Measurements from ENCODE around the gene CACNG7.
A peak's percentile ranks its signal among the peaks of the same experiment; 100 is the strongest.

CACNG7 gene

DNA sequence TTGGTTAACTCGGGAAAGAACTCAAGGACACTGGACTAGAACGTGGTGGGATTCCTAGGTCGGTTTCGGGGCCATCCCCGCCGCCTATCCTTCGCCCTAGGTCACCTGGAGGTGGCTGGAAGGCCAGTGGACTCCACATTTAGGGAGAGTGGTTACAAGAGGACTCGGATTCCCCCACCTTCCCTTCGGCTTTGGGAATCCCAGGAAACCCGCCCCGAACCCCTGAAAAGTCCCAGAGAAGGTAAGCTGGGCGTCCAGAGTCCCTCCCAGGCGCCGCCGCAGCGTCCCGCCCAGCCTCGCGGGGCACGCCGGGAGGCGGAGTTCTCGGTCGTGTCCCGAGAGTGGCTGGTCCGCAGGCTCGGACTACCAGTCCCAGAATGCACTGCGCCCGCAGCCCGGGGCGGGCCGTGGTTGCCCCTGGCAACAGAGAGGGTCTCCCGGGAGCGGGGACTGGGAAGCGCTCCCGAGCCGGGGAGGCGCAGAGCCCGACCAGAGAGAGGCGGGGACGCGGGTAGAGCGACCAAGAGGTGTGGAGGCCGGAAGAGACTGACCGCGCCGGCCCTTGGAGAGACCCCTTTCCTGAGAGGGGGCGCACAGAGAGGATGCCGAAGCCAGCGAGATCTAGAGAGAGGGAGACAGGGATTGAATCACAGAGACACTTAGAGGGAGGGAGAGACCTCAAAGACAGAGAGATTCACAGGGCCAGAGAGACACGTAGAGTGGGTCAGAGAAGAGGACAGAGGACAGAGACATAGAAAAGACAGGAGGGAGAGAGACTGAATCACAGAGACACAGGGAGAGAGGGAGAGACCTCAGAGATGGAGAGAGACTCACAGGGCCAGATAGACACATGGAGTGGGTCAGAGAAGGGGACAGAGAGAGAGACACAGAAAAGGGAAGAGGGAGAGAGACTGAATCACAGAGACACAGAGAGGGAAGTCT, 29.7 kb upstream of the CACNG7 start:
- DNase-seq (ENCODE audit: low read depth): peak; percentile 89

DNA sequence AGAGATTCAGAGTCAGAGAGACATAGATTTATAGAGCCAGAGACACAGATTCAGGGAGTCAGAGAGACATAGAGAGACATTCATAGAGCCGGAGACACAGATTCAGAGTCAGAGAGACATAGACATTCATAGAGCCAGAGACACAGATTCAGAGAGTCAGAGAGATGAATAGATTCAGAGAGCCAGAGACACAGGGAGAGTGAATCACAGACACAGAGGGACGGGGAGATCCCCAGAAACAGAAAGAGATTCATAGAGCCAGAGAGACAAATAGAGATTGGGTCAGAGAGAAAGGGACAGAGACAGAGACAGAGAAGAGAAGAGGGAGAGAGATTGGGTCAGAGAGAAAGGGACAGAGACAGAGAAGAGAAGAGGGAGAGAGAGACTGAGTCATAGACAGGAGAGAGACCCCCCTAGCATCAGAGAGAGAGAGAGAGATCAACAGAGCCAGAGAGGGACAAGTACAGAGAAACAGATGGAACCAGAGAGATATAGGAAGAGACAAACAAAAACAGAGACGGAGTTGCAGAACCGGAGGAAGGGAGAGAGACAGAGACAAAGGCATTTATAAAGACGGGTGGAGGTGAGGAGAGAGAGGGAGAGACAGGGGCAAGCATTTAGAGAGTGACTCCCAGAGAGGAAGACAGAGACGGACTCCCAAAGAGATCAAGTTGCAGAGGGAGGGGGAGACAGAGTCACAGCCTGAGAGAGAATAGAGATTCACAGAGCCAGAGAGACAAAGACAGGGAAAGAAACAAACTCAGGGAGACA, 28.2 kb upstream of the CACNG7 start:
- DNase-seq (ENCODE audit: low read depth): no peak

DNA sequence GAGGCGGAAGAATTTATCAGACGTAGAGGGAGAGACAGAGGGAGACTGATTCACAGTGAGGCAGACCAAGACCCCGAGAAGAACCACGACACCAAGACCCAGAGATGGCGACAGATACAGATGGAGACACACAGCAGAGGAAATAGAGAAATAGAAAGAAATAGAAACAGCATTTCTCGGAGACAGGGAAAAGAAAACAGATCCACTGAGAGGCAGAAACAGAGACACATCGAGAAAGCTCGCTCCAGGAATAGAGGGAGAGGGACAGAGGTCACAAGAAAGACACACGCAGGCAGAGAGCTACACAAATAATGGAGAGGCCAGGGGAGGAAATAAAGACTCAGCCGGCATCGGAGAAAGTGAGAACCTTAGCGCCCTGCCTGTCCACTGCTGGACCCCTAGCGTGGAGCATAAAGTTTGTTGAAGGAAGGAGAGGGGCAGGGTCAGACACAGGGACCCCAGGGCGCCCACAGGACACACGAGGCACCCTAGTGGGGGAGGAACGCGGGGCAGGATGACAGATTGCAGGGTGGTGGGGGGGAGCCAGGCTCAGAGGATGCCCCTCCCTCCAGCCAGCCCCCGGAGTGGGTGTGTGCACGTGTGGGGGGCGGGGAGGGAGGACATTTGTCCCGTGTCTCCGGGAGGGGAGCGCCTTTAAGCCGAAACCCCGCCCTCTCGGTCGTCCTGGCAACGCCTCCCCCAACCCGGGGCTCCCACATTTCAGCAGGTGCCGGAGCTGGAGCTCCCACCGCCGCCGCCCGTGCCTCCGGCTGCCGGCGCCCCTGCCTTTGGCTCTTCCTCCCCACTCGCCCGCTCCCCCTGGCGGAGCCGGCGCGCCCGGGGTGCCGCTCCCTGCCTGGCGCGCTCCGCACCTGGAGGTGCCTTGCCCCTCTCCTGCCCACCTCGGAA, 27.3 kb upstream of the CACNG7 start, which contains the start of gene PRKCG:
TSS of gene PRKCG (plus strand) at position 716 of the 909 bp plus-strand sequence. CDS start 298 bp downstream, outside the sequence.
- no peak for DNase-seq (ENCODE audit: low read depth)

DNA sequence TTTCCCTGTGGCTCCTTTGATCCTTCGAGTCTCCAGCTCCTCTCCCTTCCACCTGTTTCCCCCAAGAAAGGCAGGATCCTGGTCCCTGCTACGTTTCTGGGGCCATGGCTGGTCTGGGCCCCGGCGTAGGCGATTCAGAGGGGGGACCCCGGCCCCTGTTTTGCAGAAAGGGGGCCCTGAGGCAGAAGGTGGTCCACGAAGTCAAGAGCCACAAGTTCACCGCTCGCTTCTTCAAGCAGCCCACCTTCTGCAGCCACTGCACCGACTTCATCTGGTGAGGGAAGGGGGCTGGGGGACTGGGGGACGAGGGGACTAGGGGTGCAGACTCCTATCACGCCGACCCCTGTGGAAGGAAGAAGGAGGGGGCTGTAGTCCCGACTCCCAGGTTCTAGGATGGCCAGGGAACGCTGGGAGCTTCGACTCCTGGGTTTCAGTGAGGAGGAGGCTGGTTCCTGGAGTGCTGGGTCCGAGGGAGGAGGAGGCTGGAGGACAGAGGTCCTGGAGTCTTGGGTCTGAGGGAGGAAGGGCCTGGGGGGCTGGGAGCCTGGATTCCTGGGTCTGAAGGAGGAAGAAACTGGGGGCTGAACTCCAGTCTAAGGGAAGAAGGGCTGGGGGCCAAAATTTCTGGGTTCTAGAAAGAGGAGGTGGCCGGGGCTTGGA, 26.6 kb upstream of the CACNG7 start:
- no peak for DNase-seq (ENCODE audit: low read depth)

DNA sequence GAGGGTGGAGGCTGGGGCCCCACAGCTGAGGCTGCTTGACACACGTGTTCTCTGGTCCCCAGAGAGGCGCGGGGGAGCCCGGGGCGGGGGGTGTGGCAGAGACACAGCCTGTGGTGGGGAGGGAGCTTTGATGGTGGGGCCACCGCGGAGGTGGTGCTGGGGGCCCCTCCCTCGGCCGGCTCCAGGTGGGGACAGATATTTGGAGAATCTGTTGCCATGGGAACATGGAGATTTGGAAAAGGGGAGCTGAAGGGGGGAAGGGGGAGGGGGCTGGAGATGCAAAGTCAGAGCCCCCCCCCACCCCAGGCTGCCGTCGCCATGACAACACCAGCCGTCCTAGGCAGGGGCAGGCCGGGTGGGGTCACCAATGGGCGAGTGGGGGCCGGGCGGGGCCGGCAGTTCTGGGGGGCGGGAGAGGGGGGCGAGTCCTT, 25.8 kb upstream of the CACNG7 start:
- DNase-seq (ENCODE audit: low read depth): no peak

DNA sequence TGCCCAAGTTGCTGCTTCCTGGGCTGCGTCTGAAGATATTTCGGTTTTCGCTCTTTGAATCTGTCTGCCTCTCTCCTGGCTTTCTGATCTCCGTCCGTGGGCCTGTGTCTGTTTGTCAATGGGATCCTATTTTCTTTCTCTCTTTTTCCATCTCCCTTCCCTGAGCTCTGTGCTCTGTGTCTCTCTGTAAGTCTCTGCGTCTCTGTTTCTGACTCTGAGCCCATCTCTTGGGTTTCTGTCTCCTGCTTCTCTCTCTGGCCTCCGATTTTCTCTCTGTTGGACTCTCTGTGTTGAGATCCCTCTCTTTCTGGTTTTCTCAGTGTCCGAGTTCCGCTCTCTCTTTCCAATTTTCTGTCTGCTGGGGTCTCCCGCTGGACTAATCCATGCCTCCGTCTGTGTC, 25.3 kb upstream of the CACNG7 start:
- DNase-seq (ENCODE audit: low read depth): no peak

DNA sequence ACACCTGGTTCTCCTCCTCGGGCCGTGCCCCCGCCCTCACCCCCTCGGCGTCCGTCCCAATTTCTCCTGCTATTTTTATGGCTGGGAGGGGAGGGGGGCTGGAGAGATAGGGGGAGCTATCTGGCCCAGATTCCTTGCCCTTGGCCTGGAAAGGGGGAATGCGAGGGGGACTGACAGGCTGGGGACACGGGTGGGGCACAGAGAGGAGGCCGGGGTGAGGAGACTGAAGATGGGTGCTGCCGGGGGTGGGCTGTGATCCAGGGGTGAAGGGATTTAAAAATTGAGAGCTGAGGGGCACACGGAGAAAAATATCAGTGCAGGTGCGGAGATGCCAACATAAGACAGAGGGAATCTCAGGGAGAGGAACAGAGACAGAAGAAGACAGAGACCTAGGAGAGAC, 24.8 kb upstream of the CACNG7 start:
- DNase-seq (ENCODE audit: low read depth): no peak

DNA sequence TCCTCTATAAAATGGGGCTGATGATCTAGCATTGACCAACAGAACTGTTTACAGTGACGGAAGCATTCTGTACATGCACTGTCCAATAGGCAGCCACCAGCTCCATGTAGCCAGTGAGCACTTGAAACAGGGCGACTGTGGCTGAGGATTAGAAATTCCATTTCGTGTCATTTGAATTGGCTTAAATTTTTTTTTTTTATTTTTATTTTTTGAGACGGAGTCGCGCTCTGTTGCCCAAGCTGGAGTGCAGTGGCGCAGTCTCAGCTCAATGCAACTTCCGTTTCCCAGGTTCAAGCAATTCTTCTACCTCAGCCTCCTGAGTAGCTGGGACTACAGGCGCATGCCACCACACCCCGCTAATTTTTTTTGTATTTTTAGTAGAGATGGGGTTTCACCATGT, 24.0 kb upstream of the CACNG7 start:
- no peak for DNase-seq (ENCODE audit: low read depth)

DNA sequence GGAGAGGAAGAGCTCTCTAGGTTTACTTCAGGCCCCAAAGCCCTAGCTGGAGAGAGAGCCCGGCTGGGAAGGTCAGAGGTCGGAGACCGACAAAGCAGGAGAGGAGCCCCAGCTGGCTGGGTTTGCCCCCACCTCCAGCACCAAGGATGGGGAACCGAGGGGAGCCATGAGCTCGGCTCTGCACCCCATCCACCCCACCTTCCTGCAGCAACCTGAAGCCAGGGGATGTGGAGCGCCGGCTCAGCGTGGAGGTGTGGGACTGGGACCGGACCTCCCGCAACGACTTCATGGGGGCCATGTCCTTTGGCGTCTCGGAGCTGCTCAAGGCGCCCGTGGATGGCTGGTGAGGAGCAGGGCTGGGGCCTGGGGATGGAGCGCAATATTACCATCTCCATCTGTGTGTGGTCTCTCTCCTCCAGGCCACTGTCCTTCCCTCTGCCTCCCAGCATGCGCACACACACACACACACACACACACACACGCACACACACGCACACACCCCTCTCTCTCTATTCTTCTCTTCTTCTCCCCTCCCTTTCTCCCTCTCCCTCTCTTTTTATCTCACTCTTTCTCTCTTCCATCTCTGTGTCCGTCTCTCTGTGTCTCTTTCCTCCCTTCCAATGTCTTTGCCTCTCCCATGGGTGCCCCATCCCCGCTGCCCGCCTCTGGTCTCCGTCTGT, 16.6 kb upstream of the CACNG7 start:
- no peak for DNase-seq (ENCODE audit: low read depth)

DNA sequence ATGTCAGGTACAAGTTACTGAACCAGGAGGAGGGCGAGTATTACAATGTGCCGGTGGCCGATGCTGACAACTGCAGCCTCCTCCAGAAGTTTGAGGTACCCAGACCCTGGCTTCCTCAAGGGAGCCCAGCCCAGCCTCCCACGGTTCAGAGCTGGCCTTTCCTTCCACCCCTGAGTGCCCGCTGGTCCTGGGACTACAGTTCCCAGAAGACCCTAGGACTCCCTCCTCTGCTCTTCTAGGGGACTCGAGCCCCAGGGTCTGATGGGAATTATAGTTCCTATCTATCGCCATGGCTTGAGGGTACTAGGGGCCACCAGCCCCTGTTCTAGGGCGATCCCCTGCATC, 16.1 kb upstream of the CACNG7 start:
- no peak for DNase-seq (ENCODE audit: low read depth)

DNA sequence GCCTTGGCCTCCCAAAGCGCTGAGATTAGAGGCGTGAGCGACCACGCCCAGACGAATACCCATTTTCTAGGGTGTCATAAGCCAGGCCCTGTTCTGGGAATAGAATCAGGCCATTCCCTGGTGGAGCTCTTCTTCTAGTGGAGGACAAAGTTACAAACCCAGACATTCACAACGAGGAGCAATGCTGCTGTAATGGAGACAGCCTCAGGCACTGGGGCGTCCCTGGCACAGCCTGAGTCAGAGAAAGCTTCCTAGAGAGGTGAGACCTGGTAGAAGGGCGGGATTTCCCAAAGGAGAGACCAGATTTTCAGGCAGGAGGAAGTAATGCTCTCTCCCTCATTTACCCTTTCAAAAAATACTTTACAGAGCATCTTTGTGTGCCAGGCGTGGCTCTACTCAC, 14.4 kb upstream of the CACNG7 start:
- no peak for DNase-seq (ENCODE audit: low read depth)

DNA sequence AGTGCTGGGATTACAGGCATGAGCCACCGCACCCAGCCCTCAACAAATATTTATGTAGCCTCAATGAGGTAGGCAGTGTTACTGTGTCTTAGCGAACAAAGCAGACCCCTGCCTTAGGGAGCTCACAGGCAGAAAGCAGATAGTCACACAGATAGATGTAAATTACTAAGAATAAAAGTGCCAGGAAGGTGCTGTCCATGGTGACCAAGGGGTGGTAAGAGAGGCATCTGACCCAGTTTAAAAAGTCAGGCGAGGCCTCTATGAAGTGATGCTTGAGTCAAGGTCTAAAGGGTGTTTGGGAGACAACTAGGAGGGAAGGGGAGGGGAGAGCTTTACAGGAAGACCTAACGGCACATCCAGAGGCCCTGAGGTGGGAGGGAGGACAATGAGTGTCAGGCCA, 12.4 kb upstream of the CACNG7 start:
- DNase-seq (ENCODE audit: low read depth): no peak

DNA sequence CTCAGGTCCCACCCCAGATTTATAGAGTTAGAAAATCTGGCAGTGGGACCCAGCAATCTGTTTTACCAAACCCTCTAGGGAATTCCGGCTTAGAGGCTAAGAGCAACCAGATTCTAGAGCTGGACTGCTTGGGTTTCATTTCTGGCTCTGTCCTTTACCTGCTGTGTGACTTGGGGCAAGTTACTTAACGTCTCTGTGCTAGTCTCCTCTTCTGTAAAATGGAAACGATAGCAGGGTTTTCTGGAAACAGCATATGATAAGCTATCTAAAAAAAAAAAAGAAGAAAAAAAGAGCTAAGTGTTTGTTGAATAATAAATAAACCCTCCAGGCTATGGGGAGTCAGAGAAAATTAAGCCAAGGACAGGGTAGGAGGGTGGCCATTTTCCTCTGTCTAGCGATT, 11.6 kb upstream of the CACNG7 start:
- no peak for DNase-seq (ENCODE audit: low read depth)

DNA sequence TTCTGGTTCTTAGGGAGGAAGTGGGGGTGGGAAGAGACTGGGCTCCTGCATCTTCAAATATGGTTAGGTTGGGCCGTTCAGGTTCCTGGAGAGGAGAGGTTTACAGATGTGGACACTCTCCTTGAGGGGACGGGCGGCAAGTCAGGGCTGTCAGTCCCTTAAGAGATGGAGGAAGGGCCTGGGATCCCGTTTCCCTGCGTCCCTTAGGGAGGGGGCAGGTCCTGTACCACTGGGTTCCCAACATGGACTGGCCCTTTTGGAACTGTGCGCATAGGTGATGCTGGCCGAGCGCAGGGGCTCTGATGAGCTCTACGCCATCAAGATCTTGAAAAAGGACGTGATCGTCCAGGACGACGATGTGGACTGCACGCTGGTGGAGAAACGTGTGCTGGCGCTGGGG, 10.9 kb upstream of the CACNG7 start:
- DNase-seq (ENCODE audit: low read depth): no peak

DNA sequence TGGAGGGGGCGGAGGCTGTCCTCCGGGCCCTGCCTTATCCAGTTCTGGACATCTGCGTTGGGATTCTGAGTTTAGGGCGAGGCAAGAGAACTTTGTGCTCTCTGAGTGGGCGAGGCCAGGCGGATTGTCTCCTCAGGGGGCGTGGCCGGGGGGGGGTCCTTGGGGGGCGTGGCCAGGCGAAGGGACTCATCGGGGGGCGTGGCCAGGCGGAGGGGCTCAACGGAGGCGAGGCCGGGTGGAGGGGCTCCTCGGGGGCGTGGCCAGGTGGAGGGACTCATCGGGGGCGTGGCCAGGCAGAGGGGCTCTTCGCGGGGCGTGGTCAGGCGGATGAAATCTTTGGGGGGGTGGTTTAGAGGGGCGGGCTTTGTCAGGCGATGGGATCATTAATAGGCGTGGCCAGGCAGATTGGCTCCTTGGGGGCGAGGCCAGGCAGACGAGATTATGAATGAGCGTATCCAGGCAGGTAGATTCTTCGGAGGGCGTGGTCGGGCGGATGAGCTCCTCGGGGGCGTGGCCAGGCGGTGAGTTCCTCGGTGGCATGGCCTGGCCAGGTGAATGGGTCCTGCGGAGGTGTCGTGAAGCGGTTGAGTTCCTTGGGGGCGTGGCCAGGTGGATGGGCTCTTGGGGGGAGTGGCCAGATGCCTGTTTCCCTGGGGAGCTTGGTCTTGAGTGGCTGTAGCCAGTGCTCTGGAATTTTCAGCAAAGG, 10.3 kb upstream of the CACNG7 start:
- DNase-seq (ENCODE audit: low read depth): no peak

DNA sequence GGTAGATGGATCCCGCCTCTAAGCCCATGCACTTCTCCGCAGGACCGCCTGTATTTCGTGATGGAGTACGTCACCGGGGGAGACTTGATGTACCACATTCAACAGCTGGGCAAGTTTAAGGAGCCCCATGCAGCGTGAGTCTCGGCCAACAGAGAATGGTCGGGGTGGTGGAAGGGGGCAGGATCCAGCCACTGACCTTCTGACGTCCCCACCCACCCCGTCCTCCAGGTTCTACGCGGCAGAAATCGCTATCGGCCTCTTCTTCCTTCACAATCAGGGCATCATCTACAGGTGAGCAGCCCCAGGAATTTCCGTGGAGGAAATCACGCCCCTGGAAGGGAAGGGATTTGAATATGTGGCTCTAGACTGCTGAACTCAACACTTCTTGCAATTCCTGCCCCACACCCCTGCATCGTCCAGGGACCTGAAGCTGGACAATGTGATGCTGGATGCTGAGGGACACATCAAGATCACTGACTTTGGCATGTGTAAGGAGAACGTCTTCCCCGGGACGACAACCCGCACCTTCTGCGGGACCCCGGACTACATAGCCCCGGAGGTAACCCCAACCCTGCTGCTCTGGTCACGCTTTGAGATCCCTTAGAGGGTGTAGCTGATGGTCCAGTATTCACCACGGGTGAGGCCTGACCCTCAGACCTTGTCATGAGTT, 8.8 kb upstream of the CACNG7 start:
- DNase-seq (ENCODE audit: low read depth): no peak

DNA sequence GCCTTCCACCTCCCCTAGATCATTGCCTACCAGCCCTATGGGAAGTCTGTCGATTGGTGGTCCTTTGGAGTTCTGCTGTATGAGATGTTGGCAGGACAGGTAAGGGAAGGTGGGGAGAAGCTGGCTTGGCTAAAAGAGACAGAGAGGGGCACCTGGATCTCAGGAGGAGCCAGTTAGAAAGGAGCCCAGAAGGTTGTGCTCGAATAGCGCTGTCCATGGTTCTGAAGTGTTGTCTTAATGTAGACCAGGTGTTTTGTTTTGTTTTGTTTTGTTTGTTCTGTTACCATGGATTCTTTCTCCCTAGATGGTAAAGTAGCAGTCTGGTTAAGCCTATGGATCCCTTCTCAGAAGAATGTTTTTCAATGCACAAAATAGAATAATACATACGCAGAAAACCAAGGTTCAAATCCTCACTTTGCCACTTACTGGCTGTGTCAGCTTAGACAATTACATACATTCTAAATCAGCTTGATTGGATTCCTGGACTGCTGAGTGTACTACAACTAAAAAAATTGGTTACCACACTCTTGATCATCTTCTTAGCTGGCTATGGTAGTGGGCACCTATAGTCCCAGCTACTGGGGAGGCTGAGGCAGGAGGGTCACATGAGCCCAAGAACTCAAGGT, 5.9 kb upstream of the CACNG7 start:
- no peak for DNase-seq (ENCODE audit: low read depth)

DNA sequence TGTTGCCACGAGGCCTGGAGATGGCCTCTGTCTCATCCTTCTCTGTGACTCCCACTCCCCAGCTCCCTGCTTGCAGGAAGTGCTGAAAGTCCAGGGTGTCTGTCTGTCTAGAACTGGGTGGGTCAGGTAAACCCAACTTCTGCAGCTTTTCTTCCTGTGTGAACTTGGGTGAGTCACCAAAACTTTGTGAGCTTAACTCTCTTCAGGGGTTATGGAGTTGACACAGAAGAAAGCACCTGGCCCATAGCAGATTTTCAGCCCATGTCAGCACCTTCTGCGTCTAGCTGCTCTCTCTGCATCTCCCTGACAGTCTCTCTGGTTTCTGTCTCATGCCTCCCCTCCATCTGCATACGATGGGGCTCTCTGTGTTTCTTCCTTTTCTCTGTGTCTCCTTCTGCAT, 4.2 kb upstream of the CACNG7 start:
- DNase-seq (ENCODE audit: low read depth): no peak

DNA sequence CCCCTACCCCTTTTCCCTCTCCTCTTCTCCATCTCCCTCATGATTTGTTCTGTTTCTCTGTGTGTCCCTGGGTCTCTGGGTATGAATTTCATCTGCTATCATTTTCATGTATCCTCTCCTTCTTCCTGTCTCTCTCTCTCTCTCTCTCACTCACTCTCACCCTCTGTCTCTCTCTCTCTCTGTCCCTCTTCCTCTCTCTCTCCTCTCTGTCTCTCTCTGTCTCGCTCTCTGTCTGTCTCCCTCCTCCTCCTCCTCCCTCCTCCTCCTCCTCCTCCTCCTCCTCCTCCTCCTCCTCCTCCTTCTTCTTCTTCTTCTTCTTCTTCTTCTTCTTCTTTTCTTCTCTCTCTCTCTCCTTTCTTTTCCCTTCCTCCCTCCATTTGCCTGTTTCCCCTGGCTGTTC, 3.3 kb upstream of the CACNG7 start:
- DNase-seq (ENCODE audit: low read depth): no peak
